Effector memory CD4-positive, alpha-beta T cell (primary cell): ENCODE results near the gene WDR70.
"Not testable (repeated sequence)": the region's sequence is repeated elsewhere in the genome, so short reads cannot be mapped to it uniquely, and the experiment has no call there.

Experiments used
- DNase-seq, 3 donors: peaks; one replicate each; pipeline ENCODE4 v3.0.0-alpha.2; 2020
- H3K27ac ChIP-seq: 2 replicates; pipeline ENCODE4 v1.7.0; 2013; ENCODE audit warnings: mild to moderate bottlenecking, low read length, moderate library complexity; ENCODE audit not compliant: insufficient read depth, poor library complexity, severe bottlenecking
- H3K27me3 ChIP-seq: replicated peaks from 2 replicates; pipeline ENCODE4 v1.7.0; 2013; ENCODE audit warnings: mild to moderate bottlenecking, low read length; ENCODE audit not compliant: insufficient read depth, control insufficient read depth, poor library complexity, severe bottlenecking
- H3K36me3 ChIP-seq: 2 replicates; pipeline ENCODE4 v1.7.0; 2013; ENCODE audit warnings: mild to moderate bottlenecking, low read length, moderate library complexity; ENCODE audit not compliant: control insufficient read depth, insufficient read depth
- H3K4me1 ChIP-seq: 2 replicates; pipeline ENCODE4 v1.7.0; 2013; ENCODE audit warnings: low read length, mild to moderate bottlenecking; ENCODE audit not compliant: control insufficient read depth, insufficient read depth, poor library complexity, severe bottlenecking
- H3K4me3 ChIP-seq: 2 replicates; pipeline ENCODE4 v1.7.0; 2013; ENCODE audit warnings: low read length, low read depth, mild to moderate bottlenecking; ENCODE audit not compliant: insufficient read depth, poor library complexity, severe bottlenecking
- H3K9me3 ChIP-seq: 2 replicates; pipeline ENCODE4 v1.7.0; 2013; ENCODE audit warnings: mild to moderate bottlenecking, low read length, moderate library complexity; ENCODE audit not compliant: control insufficient read depth

The WDR70 gene

DNA sequence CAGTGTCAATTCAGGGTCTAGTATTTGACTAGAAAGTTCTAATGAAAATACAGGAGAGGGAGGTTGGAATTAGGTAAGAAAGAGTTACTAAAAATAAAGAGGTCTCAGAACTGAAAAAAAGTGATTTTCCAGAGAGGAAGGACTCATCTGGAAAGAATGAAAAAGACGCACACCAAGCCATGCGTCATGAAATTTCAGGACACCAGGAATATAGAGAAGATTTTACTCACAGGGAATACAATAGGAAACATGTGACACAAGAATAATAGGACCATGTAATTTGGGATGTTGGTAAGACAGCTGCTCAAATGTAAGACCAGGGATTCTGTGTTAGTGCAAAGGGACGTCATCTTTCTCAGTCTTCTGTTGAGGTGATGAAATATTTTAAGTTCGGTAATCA lies 236.1 kb downstream of the WDR70 start:
- Histone ChIP-seq H3K27ac (no peak overlapping the region), H3K27me3 (no peaks in the 10 kb centered on the region), H3K4me1 (no peaks in the 10 kb centered on the region), H3K4me3 (no peak overlapping the region), H3K36me3 (no peaks in the 10 kb centered on the region), H3K9me3 (no peaks in the 10 kb centered on the region)
- DNase-seq = no peak

- no peak for DNase-seq
- Histone ChIP-seq H3K4me3 (no peak overlapping the region), H3K9me3 (no peaks in the 10 kb centered on the region)
Measured at GRCh38 chr5:37619353-37619752, 240.2 kb downstream of the WDR70 start.

GRCh38 chr5:37622354-37622753 lies 243.2 kb downstream of the WDR70 start:
- not testable (repeated sequence) for DNase-seq, H3K36me3 ChIP-seq, H3K27ac ChIP-seq, H3K27me3 ChIP-seq, H3K4me1 ChIP-seq, H3K9me3 ChIP-seq, H3K4me3 ChIP-seq

More at GRCh38 chr5:37619353-37619752, 240.2 kb downstream of the WDR70 start:
- Histone ChIP-seq H3K4me1 (no peaks in the 10 kb centered on the region), H3K27ac (no peak overlapping the region), H3K36me3 (peaks cover 3% of the 10 kb centered on the region), H3K27me3 (no peaks in the 10 kb centered on the region)

DNA sequence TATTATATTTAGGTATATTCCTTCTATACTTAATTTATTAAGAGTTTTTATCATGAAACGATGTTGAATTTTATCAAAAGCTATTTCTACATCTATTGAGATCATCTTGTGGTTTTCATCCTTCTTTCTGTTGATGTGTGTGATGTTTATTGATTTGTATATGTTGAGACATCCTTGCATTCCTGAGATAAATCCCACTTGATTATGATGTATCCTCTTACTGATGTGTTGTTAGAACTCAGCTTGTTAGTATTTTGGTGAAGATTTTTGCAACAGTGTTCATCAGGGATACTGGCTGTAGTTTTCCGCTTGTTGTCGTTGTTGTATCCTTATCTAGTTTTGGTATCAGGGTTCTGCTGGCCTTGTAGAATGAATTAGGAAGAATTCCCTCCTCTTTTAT lies 247.1 kb downstream of the WDR70 start:
- no peaks in the 10 kb centered on the region for H3K9me3 ChIP-seq
- no peaks in the 10 kb centered on the region for H3K4me1 ChIP-seq
- no peak overlapping the region for H3K4me3 ChIP-seq
- no peaks in the 10 kb centered on the region for H3K27me3 ChIP-seq
- DNase-seq = no peak
- H3K36me3 ChIP-seq = peaks cover 6% of the 10 kb centered on the region
- no peak overlapping the region for H3K27ac ChIP-seq

DNA sequence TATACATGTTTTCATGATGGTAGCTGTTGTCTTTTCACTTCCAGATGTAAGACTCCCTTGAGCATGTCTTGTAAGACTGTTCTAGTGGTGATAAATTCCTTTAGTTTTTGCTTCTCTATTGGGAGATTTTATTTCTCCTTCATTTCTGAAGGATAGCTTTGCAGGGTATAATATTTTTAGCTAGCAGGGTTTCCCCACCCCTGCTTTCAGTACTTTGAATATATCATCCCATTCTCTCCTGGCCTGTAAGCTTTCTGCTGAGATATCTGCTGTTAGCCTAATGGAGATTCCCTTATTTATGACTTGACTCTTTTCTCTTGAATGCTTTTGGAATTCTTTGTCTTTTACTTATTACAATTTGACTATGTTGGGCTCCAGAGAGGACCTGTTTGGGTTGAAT lies 249.8 kb downstream of the WDR70 start:
- peaks cover 6% of the 10 kb centered on the region for H3K36me3 ChIP-seq
- no peak overlapping the region for H3K4me3 ChIP-seq
- no peak for DNase-seq
- H3K9me3 ChIP-seq = no peaks in the 10 kb centered on the region
- H3K4me1 ChIP-seq = no peaks in the 10 kb centered on the region
- no peak overlapping the region for H3K27ac ChIP-seq
- no peaks in the 10 kb centered on the region for H3K27me3 ChIP-seq

DNA sequence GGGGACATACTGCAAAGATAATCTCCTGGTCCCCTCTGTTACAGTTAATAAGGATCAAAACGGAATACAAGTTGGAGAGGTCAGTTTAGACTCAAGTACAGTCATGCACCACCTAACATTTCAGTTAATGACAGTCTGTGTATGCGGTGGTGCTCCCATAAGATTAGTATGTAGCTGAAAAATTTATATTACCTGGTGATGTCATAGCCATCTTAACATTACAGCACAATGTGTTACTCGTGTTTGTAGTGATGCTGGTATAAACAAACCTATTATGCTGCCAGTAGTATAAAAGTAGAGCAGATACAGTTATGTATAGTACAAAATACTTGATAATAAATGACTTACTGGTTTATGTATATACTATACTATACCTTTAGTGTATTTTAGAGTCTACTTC lies 252.8 kb downstream of the WDR70 start:
- H3K9me3 ChIP-seq = no peaks in the 10 kb centered on the region
- peaks cover 6% of the 10 kb centered on the region for H3K36me3 ChIP-seq
- no peak overlapping the region for H3K4me3 ChIP-seq
- H3K27me3 ChIP-seq = no peaks in the 10 kb centered on the region
- H3K27ac ChIP-seq = no peak overlapping the region
- H3K4me1 ChIP-seq = no peaks in the 10 kb centered on the region
- no peak for DNase-seq

GRCh38 chr5:37637165-37637845 lies 258.2 kb downstream of the WDR70 start:
- Histone ChIP-seq H3K27ac (no peak overlapping the region), H3K4me3 (no peak overlapping the region), H3K36me3 (no peaks in the 10 kb centered on the region), H3K27me3 (no peaks in the 10 kb centered on the region), H3K9me3 (no peaks in the 10 kb centered on the region), H3K4me1 (no peaks in the 10 kb centered on the region)
- no peak for DNase-seq

GRCh38 chr5:37638897-37639296 lies 259.8 kb downstream of the WDR70 start:
- no peaks in the 10 kb centered on the region for H3K9me3 ChIP-seq
- H3K4me1 ChIP-seq = no peaks in the 10 kb centered on the region
- no peaks in the 10 kb centered on the region for H3K27me3 ChIP-seq
- no peak for DNase-seq
- no peak overlapping the region for H3K4me3 ChIP-seq
- H3K36me3 ChIP-seq = no peaks in the 10 kb centered on the region
- H3K27ac ChIP-seq = no peak overlapping the region

- Histone ChIP-seq H3K4me3 (no peak overlapping the region), H3K9me3 (peaks cover under 1% of the 10 kb centered on the region), H3K36me3 (no peaks in the 10 kb centered on the region), H3K27me3 (no peaks in the 10 kb centered on the region), H3K4me1 (no peaks in the 10 kb centered on the region), H3K27ac (no peak overlapping the region)
- DNase-seq = no peak
Measured at GRCh38 chr5:37640088-37640487, 261.0 kb downstream of the WDR70 start.

- no peak for DNase-seq
- peaks cover 5% of the 10 kb centered on the region for H3K9me3 ChIP-seq
- H3K27ac ChIP-seq = no peak overlapping the region
- no peaks in the 10 kb centered on the region for H3K36me3 ChIP-seq
- H3K4me1 ChIP-seq = no peaks in the 10 kb centered on the region
- H3K27me3 ChIP-seq = no peaks in the 10 kb centered on the region
- no peak overlapping the region for H3K4me3 ChIP-seq
Measured at GRCh38 chr5:37641933-37642332, 262.8 kb downstream of the WDR70 start.
